HL-60 (cell line): Measurements from ENCODE around the gene HSD11B2.

Source experiments
- CTCF ChIP-seq: IDR thresholded peaks from one replicate; pipeline ENCODE4 v1.5.1; 2011; ENCODE audit warnings: low read length, control low read depth, inconsistent platforms; ENCODE audit not compliant: insufficient read depth
- GABPA ChIP-seq: IDR thresholded peaks from 2 replicates; pipeline ENCODE4 v1.6.1; 2012; ENCODE audit warnings: low read depth
- POLR2AphosphoS5 ChIP-seq: IDR thresholded peaks from 2 replicates; pipeline ENCODE4 v1.6.1; 2012; ENCODE audit warnings: low read depth

- TF ChIP-seq CTCF: no peak
- no peak for TF ChIP-seq GABPA
- TF ChIP-seq POLR2AphosphoS5: no peak
These were observed 20.9 kb downstream of the HSD11B2 start for GRCh38 chr16:67451704-67452435.
